Measurements from ENCODE around the gene PKHD1. TPM values are rescaled to one million over a fixed set of nuclear protein-coding genes. Genes with fewer than 3 reads are reported as not detected.
A peak's percentile ranks its signal among the peaks of the same experiment; 100 is the strongest.

PKHD1 gene
- total and polyA plus RNA-seq, 2 of the 8 experiments (the other 6 are each of a cell fraction or from before 2014, with no cell fraction given), result 0.06 to 0.09 TPM

- TF ChIP-seq, protein P1, sequence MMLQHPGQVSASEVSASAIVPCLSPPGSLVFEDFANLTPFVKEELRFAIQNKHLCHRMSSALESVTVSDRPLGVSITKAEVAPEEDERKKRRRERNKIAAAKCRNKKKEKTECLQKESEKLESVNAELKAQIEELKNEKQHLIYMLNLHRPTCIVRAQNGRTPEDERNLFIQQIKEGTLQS (IDR thresholded peaks at IDR 0.05; ENCODE audit: insufficient read depth, low read depth, low read length), result no peak
- TF ChIP-seq HDAC6 (IDR thresholded peaks at IDR 0.05; ENCODE audit: low read depth, low read length) (no peak), SAP30 (IDR thresholded peaks at IDR 0.05; ENCODE audit: insufficient read depth, insufficient replicate concordance, low read length) (no peak), NRF1 (IDR thresholded peaks at IDR 0.05; ENCODE audit: low read depth, low read length) (no peak), CTBP2 (IDR thresholded peaks at IDR 0.05; ENCODE audit: borderline replicate concordance, insufficient read depth, insufficient read length, low read length) (no peak), CTCF (IDR thresholded peaks at IDR 0.05; ENCODE audit: control extremely low read depth in 1 of 3, insufficient read depth in 1 of 3, low read depth in 1 of 3, low read length in 3 of 3) (peak; percentile 71 to 96 (median 94)), JUND (IDR thresholded peaks at IDR 0.05; ENCODE audit: low read length) (no peak), RBBP5 (IDR thresholded peaks at IDR 0.05; ENCODE audit: borderline replicate concordance, low read depth, low read length) (no peak), TAF7 (optimal IDR thresholded peaks at IDR 0.05; ENCODE audit: borderline replicate concordance, low read depth, low read length) (no peak), BRCA1 (IDR thresholded peaks at IDR 0.05; ENCODE audit: low read depth, low read length) (no peak), RAD21 (IDR thresholded peaks at IDR 0.05 in 1 of 2, conservative IDR thresholded peaks at IDR 0.05 in 1 of 2; ENCODE audit: low read depth in 2 of 2, low read length in 2 of 2) (peak; percentile 79 to 84), EZH2 (IDR thresholded peaks at IDR 0.05; ENCODE audit: low read depth, low read length, severe bottlenecking) (no peak), ASH2L (IDR thresholded peaks at IDR 0.05; ENCODE audit: low read length) (no peak), GTF2F1 (IDR thresholded peaks at IDR 0.05; ENCODE audit: borderline replicate concordance, low read depth, low read length) (no peak), GABPA (IDR thresholded peaks at IDR 0.05; ENCODE audit: borderline replicate concordance, insufficient read depth, low read length) (no peak)
Observed at GRCh38 chr6:51753635-51754034, 333.8 kb downstream of the PKHD1 start (continued).

All from H1 (cell line).